K562 (cell line): ENCODE measurements around the gene CPNE2. TPM values are rescaled to one million over a fixed set of nuclear protein-coding genes. Genes with fewer than 3 reads are reported as not detected.

Experiments used
- ATAC-seq: fragments of 200-7000 bp; cut with Tn5 transposase; 3 replicates; pipeline ENCODE4 v1.9.1; 2020; ENCODE audit warnings: moderate library complexity
- BruUV-seq: library from RNA; stranded (reverse); fragments of 400-500 nt; replicated peaks from 2 replicates; lab custom pipeline; 2021; lab: Mats Ljungman, UMichigan
- CTCF ChIA-PET: fragments of 300-600 bp; formaldehyde crosslinking; extraction: SDS; loops from one replicate; lab custom pipeline; 2021; ENCODE audit warnings: low intra/inter-chr PET ratio; lab: Yijun Ruan, JAX
- POLR2A ChIA-PET: fragments of 300-600, 350-650 bp; sonication (Branson Sonifier 250); formaldehyde crosslinking; extraction: SDS; loops from one replicate; lab custom pipeline; 2021; ENCODE audit warnings: antibody characterized with exemption, inconsistent platforms; lab: Yijun Ruan, JAX
- DNase-seq, 4 experiments: peaks; one replicate each; pipeline versions ENCODE4 v3.0.0 to v3.0.0-alpha.2; 2011 to 2018; ENCODE audit warnings: low spot score in 3 of 4, mixed read lengths in 3 of 4; ENCODE audit errors: extremely low read depth in 1 of 4
- FAIRE-seq: peaks from 2 replicates; lab custom pipeline; 2011; peaks lifted over from hg19 to GRCh38; lab: Jason Lieb, UNC
- H2AFZ ChIP-seq: 2 replicates; pipeline ENCODE4 v1.6.0; 2011; ENCODE audit warnings: low read depth, low read length, control low read depth, inconsistent platforms
- H3K27ac ChIP-seq: fragments of 200-600 bp; 3 replicates; pipeline ENCODE4 v1.8.0; 2011; ENCODE audit warnings: low read depth, mild to moderate bottlenecking, control low read depth, inconsistent platforms, low read length, moderate library complexity, mixed read lengths; ENCODE audit errors: extremely low read depth
- H3K27me3 ChIP-seq, 2 experiments: fragments of 300-600 bp in 1 of 2; 2 replicates in 1 of 2; 3 replicates in 1 of 2; pipeline versions ENCODE4 v1.6.0 to v1.8.0; 2011; ENCODE audit warnings: inconsistent platforms in 2 of 2, low read length in 2 of 2, mild to moderate bottlenecking in 1 of 2, mixed read lengths in 1 of 2, moderate library complexity in 1 of 2; ENCODE audit not compliant: control insufficient read depth in 2 of 2, insufficient read depth in 2 of 2
- H3K36me3 ChIP-seq: fragments of 300-600 bp; 3 replicates; pipeline ENCODE4 v1.8.0; 2011; ENCODE audit warnings: mild to moderate bottlenecking, low read length, inconsistent platforms; ENCODE audit not compliant: control insufficient read depth, insufficient read depth
- H3K4me1 ChIP-seq, 2 experiments: fragments of 200-600 bp in 1 of 2; replicated peaks in 1 of 2; 2 replicates in 1 of 2; 3 replicates in 1 of 2; pipeline versions ENCODE4 v1.5.1 to v1.8.0; 2011; ENCODE audit warnings: inconsistent platforms in 2 of 2, low read length in 2 of 2, mild to moderate bottlenecking in 1 of 2, mixed read lengths in 1 of 2, moderate library complexity in 1 of 2; ENCODE audit not compliant: control insufficient read depth in 2 of 2, insufficient read depth in 2 of 2
- H3K4me2 ChIP-seq: 2 replicates; pipeline ENCODE4 v1.6.1; 2011; ENCODE audit warnings: low read length, control low read depth, inconsistent platforms, mixed read lengths; ENCODE audit not compliant: insufficient read depth
- H3K4me3 ChIP-seq: fragments of 200-600 bp; sonication (generic), shearing (Covaris generic); 2 replicates; pipeline ENCODE4 v1.5.1; 2016; ENCODE audit warnings: control low read depth, inconsistent platforms
- H3K79me2 ChIP-seq: fragments of 200-600 bp; 3 replicates; pipeline ENCODE4 v1.8.0; 2011; ENCODE audit warnings: low read length, inconsistent platforms; ENCODE audit not compliant: control insufficient read depth, insufficient read depth
- H3K9ac ChIP-seq, 2 experiments: 2 replicates each; pipeline versions ENCODE4 v1.6.0 to v1.6.1; 2011; ENCODE audit warnings: low read depth in 2 of 2, low read length in 2 of 2, control low read depth in 1 of 2, inconsistent platforms in 1 of 2, mild to moderate bottlenecking in 1 of 2, mixed read lengths in 1 of 2; ENCODE audit not compliant: insufficient read depth in 1 of 2
- H3K9me1 ChIP-seq: one replicate; pipeline ENCODE4 v1.6.0; 2011; ENCODE audit warnings: inconsistent platforms, mild to moderate bottlenecking, low read length, moderate library complexity; ENCODE audit not compliant: control insufficient read depth, insufficient read depth
- H3K9me3 ChIP-seq: replicated peaks from 2 replicates; pipeline ENCODE4 v1.5.1; 2011; ENCODE audit warnings: low read depth, low read length, inconsistent platforms; ENCODE audit not compliant: control insufficient read depth, insufficient read depth
- H4K20me1 ChIP-seq: replicated peaks from 2 replicates; pipeline ENCODE4 v1.6.1; 2011; ENCODE audit warnings: low read length, inconsistent platforms, mixed read lengths; ENCODE audit not compliant: control insufficient read depth, insufficient read depth
- BRD4 ChIP-seq: fragments of 200-600 bp; sonication (generic); IDR thresholded peaks from 2 replicates; pipeline ENCODE4 v1.6.1; 2017; ENCODE audit warnings: inconsistent platforms
- DNMT1 ChIP-seq: fragments of 450-650 bp; IDR thresholded peaks from 2 replicates; pipeline ENCODE4 v1.6.1; 2016; ENCODE audit warnings: antibody characterized with exemption, mild to moderate bottlenecking
- FIP1L1 ChIP-seq: fragments of 200-400 bp; formaldehyde crosslinking; IDR thresholded peaks from 2 replicates; pipeline ENCODE4 v1.6.1; 2018; ENCODE audit warnings: mild to moderate bottlenecking, low read depth, low read length; ENCODE audit not compliant: poor library complexity, severe bottlenecking
- MYBL2 ChIP-seq, 2 experiments: fragments of 450-650 bp in 1 of 2; sonication (generic) in 1 of 2; formaldehyde crosslinking in 1 of 2; IDR thresholded peaks; 2 replicates each; pipeline versions ENCODE4 v1.6.1 to v1.8.1; 2017 to 2022; ENCODE audit warnings: borderline replicate concordance in 1 of 2, inconsistent platforms in 1 of 2, low read depth in 1 of 2, mild to moderate bottlenecking in 1 of 2, missing genetic modification reagents in 1 of 2, moderate library complexity in 1 of 2
- POLR3A ChIP-seq: IDR thresholded peaks from 2 replicates; pipeline ENCODE4 v1.6.1; 2011; ENCODE audit warnings: borderline replicate concordance, mild to moderate bottlenecking, moderate library complexity; ENCODE audit not compliant: insufficient read length, insufficient read depth; ENCODE audit errors: extremely low read depth
- RBM25 ChIP-seq: fragments of 200-400 bp; formaldehyde crosslinking; IDR thresholded peaks from 2 replicates; pipeline ENCODE4 v1.6.1; 2018; ENCODE audit warnings: low read length, low read depth, moderate library complexity; ENCODE audit not compliant: severe bottlenecking
- RHOXF2B ChIP-seq: fragments of 250-450 bp; sonication (Bioruptor Pico); conservative IDR thresholded peaks from 2 replicates; pipeline ENCODE4 v1.5.1; 2021
- SPI1 ChIP-seq: IDR thresholded peaks from 2 replicates; pipeline ENCODE4 v1.6.1; 2011; ENCODE audit warnings: low read depth, low read length, control low read depth, borderline replicate concordance
- ZNF512 ChIP-seq: IDR thresholded peaks from 2 replicates; pipeline ENCODE4 v1.6.1; 2016; ENCODE audit warnings: missing genetic modification characterization, missing compliant biosample characterization
- ZNF780A ChIP-seq: fragments of 250-450 bp; sonication (Bioruptor Pico); IDR thresholded peaks from 2 replicates; pipeline ENCODE4 v1.5.0; 2021; ENCODE audit warnings: mild to moderate bottlenecking
- WGBS: fragments of 100-300 bp; shearing (Covaris generic); methylation state at CpG from one replicate; pipeline ENCODE4 v1.1.6; 2016; ENCODE audit warnings: low coverage, mixed read lengths; ENCODE audit not compliant: insufficient coverage; ENCODE audit errors: missing lambda C conversion rate; 5-methylcytosine and 5-hydroxymethylcytosine counted together
- in situ Hi-C: fragments of 300-500 bp; cut with MboI; formaldehyde crosslinking; loops from 4 replicates; pipeline ENCODE4 v1.15.0; 2018; ENCODE audit warnings: inconsistent platforms, mixed read lengths
- intact Hi-C: fragments of 100-400 bp; cut with micrococcal nuclease; formaldehyde crosslinking; loops from 2 replicates; pipeline ENCODE4 v1.14.2; 2022
- polyA plus RNA-seq, 8 experiments: library from polyadenylated mRNA; depleted of rRNA in 4 of 8; stranded (reverse) in 5 of 8; unstranded in 3 of 8; fragments of >200 nt; fragmentation: Nextera tagmentation in 2 of 8; fragmentation: Illumina TruSeq in 1 of 8; extraction: Ambion mirVana in 2 of 8; extraction: Trizol in 1 of 8; gene quantifications; 2 replicates each; pipeline versions ENCODE4 v1.2.1 to v1.2.3, GENCODE V29; 2011 to 2014; ENCODE audit warnings: inconsistent platforms in 1 of 8, missing spikeins in 1 of 8
- total RNA-seq, 7 experiments: library from RNA; depleted of rRNA in 6 of 7; stranded (reverse); fragments of >200 nt in 6 of 7; fragmentation: Illumina TruSeq in 2 of 7; extraction: Trizol in 2 of 7; gene quantifications; 2 replicates each; pipeline versions ENCODE4 v1.2.1 to v1.2.3, GENCODE V29; 2011 to 2021; ENCODE audit warnings: low replicate concordance in 1 of 7

CPNE2 gene
- total and polyA plus RNA-seq, 9 of the 15 experiments (the other 6 are each of a cell fraction or from before 2014, with no cell fraction given) = 3.0 to 13.9 (median 8.6) TPM

DNA sequence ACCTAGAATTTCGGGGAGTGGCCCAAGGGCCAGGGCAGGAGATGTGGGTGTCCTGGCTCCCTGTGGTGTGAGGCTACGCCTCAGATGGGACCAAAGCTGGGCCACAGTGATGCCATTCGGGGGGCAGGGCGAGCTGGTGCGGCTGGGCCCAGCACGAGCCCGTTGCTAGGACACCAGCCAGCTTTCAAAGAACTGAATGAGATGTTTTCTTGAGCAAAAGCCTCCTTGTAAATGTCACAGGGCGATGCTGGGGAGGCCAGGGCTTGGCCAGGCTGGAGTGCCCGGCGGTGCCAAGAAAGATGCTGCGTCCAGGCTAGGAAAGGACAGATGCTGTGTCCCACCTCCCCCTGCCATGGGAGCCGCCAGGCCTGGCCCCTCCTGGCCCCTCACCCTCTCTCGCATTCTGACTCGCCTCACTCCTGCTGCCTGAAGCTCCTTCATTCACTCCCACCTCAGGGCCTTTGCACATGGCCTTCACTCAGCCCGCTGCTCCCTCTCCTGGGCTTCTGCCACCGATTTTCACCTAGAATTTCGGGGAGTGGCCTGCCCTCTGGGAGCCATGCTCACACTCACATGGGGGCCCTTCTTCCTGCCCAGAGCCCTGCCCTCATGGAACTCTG is 39.1 kb downstream of the CPNE2 start:
- H2AFZ ChIP-seq = no peak overlapping the region
- no peaks in the 10 kb centered on the region for H3K9me1 ChIP-seq
- no peaks in the 10 kb centered on the region for H3K9me3 ChIP-seq
- no peak for DNase-seq
- H4K20me1 ChIP-seq = no peaks in the 10 kb centered on the region
- in situ Hi-C loops (no loop called here), intact Hi-C loops (no loop called here)
- H3K27me3 ChIP-seq = no peaks in the 10 kb centered on the region
- H3K4me1 ChIP-seq = peaks cover 2 to 3% of the 10 kb centered on the region in 2 experiments; a peak in 4 of 5 replicates
- no TSS peak for BruUV-seq
- 40% methylated on average over 15 of the region's 17 CpGs for WGBS
- TF ChIP-seq RBM25 = peak; percentile 13
- TF ChIP-seq MYBL2 (IDR thresholded peaks at IDR 0.05; ENCODE audit: low read depth) = no peak
- no peak for TF ChIP-seq MYBL2 (CRISPR knock-in tag; IDR thresholded peaks at IDR 0.05; ENCODE audit: borderline replicate concordance)
- TF ChIP-seq BRD4 = no peak
- no peak for TF ChIP-seq ZNF780A
- H3K4me3 ChIP-seq = no peak overlapping the region
- no peaks in the 10 kb centered on the region for H3K79me2 ChIP-seq
- H3K27ac ChIP-seq = no peak overlapping the region
- no peak for FAIRE-seq
- no peak for ATAC-seq
- CTCF ChIA-PET = no interaction called here
- no peak overlapping the region for H3K4me2 ChIP-seq
- 0 out of 4 replicates have a peak overlapping the region, but pooled peaks of 1 of the 2 experiments have one; percentile 5 for H3K9ac ChIP-seq
- no peaks in the 10 kb centered on the region for H3K36me3 ChIP-seq
- POLR2A ChIA-PET = interaction anchor here (0.5 to 1.7 kb wide), 3 partner anchors 10 to 16 kb away, joined by 3 to 4 read pairs (median 3); no protein-coding TSS in a partner anchor

DNA sequence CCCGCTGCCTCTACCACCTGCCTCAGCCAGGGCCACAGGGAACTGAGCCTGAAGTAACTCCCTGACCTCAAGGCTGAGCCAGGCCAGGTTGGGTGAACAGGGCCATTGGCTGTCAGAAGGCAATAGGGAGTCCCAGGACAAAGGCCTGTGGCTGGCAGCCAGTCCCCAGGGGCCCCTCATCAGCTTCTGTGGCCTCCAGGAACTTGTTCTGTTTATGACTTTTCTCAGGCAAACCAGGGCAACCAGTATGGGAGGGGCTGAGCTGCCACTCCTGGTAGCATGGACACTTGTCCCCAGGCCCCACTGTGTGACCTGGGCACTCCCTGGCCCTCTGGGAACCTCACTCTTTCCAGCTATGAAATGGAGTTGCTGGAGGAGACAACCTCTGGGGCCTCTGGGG is 40.1 kb downstream of the CPNE2 start:
- Histone ChIP-seq H3K9me3 (no peaks in the 10 kb centered on the region), H3K4me1 (peaks cover under 1 to 5% of the 10 kb centered on the region in 2 experiments; a peak in 4 of 5 replicates), H3K27ac (no peak overlapping the region), H3K36me3 (no peaks in the 10 kb centered on the region), H3K27me3 (no peaks in the 10 kb centered on the region), H4K20me1 (0 out of 2 replicates have a peak, but pooled peaks cover 3% of the 10 kb centered on the region), H2AFZ (no peak overlapping the region), H3K79me2 (no peaks in the 10 kb centered on the region), H3K9me1 (no peaks in the 10 kb centered on the region), H3K4me2 (no peak overlapping the region), H3K4me3 (no peak overlapping the region), H3K9ac (no peak overlapping the region; a peak in 2 of 4 replicates)
- ChIA-PET POLR2A (interaction anchor here (1.7 kb wide), 2 partner anchors 9 to 12 kb away, joined by 3 to 4 read pairs; no protein-coding TSS in a partner anchor), CTCF (no interaction called here)
- FAIRE-seq (no peak), ATAC-seq (no peak), DNase-seq (no peak)
- intact Hi-C loops (no loop called here), in situ Hi-C loops (no loop called here)
- TF ChIP-seq DNMT1 = no peak
- TF ChIP-seq SPI1 = no peak
- TF ChIP-seq FIP1L1 = no peak
- no peak for TF ChIP-seq ZNF512 (tag)
- TF ChIP-seq RHOXF2B (CRISPR knock-in tag) = no peak
- TF ChIP-seq POLR3A = no peak
- BruUV-seq = no TSS peak
- WGBS = 44% methylated on average over 1 of the region's 1 CpG
